GM21367 (cell line): ENCODE data around the gene MFNG.

Experiments
- ATAC-seq: cut with Tn5 transposase; IDR thresholded peaks from one replicate; pipeline ENCODE4 v1.9.1; 2021; ENCODE audit not compliant: unreplicated experiment

Gene MFNG

GRCh38 chr22:37514526-37515051, 28.4 kb upstream of the MFNG start:
- no peak for ATAC-seq

- ATAC-seq: no peak
These were observed 25.4 kb upstream of the MFNG start for GRCh38 chr22:37511395-37512104.

- no peak for ATAC-seq
These were observed 23.9 kb upstream of the MFNG start for GRCh38 chr22:37510091-37510490.

GRCh38 chr22:37509059-37509860, 23.1 kb upstream of the MFNG start:
- no peak for ATAC-seq

GRCh38 chr22:37508431-37508992, 22.3 kb upstream of the MFNG start:
- no peak for ATAC-seq

GRCh38 chr22:37507731-37508130, 21.5 kb upstream of the MFNG start:
- ATAC-seq: no peak

GRCh38 chr22:37505989-37506388, 19.8 kb upstream of the MFNG start:
- ATAC-seq: no peak

GRCh38 chr22:37505565-37505964, 19.4 kb upstream of the MFNG start:
- ATAC-seq: no peak

GRCh38 chr22:37504964-37505363, 18.8 kb upstream of the MFNG start:
- no peak for ATAC-seq

GRCh38 chr22:37503850-37504249, 17.7 kb upstream of the MFNG start:
- no peak for ATAC-seq

GRCh38 chr22:37503183-37503683, 17.0 kb upstream of the MFNG start:
- ATAC-seq: no peak

GRCh38 chr22:37502342-37503182, 16.4 kb upstream of the MFNG start:
- ATAC-seq: no peak

- ATAC-seq: no peak
These were observed 15.6 kb upstream of the MFNG start for GRCh38 chr22:37501610-37502341.

GRCh38 chr22:37500745-37501609, 14.8 kb upstream of the MFNG start:
- ATAC-seq: no peak

- ATAC-seq: no peak
These were observed 13.8 kb upstream of the MFNG start for GRCh38 chr22:37499789-37500540.

GRCh38 chr22:37499027-37499707, 13.0 kb upstream of the MFNG start:
- no peak for ATAC-seq

- no peak for ATAC-seq
These were observed 12.2 kb upstream of the MFNG start for GRCh38 chr22:37498289-37498909.
